ENCODE measurements around the gene SYCE3.

Gene SYCE3

DNA sequence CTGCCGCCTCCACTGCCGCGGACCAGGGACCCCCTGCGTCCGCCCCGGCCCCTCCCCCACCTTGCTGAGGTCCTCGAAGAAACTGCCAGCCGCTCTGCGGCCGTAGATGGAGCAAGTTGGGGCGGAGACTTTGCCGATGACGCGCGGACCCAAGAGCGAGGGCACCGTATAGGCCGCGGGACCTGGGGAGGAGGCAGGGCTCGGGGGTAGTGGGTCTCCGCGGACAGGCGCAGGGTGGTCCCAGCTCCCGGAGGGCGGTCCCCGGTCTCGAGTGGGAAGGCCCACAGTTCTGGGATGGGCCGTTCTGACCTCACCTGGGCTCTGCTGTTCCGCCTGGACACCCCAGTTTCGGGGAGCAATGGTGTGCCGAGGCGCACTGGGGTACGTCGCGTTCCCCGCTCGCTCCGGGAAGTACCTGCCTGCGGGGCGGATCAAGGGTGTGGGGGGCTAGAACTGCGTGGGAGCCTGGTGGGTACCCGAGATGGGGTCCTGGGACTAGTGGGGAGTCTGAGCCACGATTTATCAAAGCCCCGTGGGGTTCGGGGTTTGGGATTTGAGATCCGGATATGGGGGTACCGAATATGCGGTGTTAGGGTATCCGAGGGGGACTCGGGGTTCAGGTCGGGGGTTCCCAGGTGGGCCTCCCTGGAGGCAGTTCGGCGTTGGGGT lies 31.7 kb downstream of the SYCE3 start:
- peak overlapping the region; percentile 27 for H3K4me3 ChIP-seq (ENCODE audit: low read depth, low read length)
- in situ Hi-C loops (cut with HindIII; ENCODE audit: low sequenced_read_pairs) = no loop called here
- DNase-seq (ENCODE audit: low read depth, low spot score) = peak; percentile 60

DNA sequence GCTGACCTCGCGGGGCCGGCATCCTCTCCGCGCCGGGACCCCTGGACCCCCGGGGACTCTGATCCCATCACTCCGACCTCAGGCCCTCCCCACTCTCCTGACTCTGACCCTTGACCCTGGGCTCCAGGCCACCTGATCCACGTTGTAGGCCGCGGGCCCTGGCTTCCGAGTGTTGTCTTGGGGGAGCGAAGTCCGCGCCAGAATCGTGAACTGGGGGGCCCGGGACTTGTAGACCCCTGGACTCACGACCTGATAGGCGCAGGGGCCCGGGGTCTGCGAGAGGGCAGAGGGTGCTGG lies 32.2 kb downstream of the SYCE3 start:
- TF ChIP-seq, protein P1, sequence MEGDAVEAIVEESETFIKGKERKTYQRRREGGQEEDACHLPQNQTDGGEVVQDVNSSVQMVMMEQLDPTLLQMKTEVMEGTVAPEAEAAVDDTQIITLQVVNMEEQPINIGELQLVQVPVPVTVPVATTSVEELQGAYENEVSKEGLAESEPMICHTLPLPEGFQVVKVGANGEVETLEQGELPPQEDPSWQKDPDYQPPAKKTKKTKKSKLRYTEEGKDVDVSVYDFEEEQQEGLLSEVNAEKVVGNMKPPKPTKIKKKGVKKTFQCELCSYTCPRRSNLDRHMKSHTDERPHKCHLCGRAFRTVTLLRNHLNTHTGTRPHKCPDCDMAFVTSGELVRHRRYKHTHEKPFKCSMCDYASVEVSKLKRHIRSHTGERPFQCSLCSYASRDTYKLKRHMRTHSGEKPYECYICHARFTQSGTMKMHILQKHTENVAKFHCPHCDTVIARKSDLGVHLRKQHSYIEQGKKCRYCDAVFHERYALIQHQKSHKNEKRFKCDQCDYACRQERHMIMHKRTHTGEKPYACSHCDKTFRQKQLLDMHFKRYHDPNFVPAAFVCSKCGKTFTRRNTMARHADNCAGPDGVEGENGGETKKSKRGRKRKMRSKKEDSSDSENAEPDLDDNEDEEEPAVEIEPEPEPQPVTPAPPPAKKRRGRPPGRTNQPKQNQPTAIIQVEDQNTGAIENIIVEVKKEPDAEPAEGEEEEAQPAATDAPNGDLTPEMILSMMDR (IDR thresholded peaks at IDR 0.05; ENCODE audit: low read depth, low read length) = no peak
- in situ Hi-C loops (cut with HindIII; ENCODE audit: low sequenced_read_pairs) = no loop called here
- peak; percentile 14 for DNase-seq (ENCODE audit: low read depth, low spot score)
- peak overlapping the region; percentile 27 for H3K4me3 ChIP-seq (ENCODE audit: low read depth, low read length)

More for the DNA sequence above, 31.7 kb downstream of the SYCE3 start:
- TF ChIP-seq, protein P1 (IDR thresholded peaks at IDR 0.05; ENCODE audit: low read depth, low read length) = no peak

GRCh38 chr22:50529897-50530579 lies 32.7 kb downstream of the SYCE3 start, which contains the start of gene TYMP:
Gene TYMP (minus strand): TSS chr22:50530012. CDS start chr22:50529709, 303 bp downstream.
- in situ Hi-C loops (cut with HindIII; ENCODE audit: low sequenced_read_pairs) = no loop called here
- TF ChIP-seq, protein P1 (IDR thresholded peaks at IDR 0.05; ENCODE audit: low read depth, low read length) = no peak
- peak within 1 kb of the TSS; percentile 27 for H3K4me3 ChIP-seq (ENCODE audit: low read depth, low read length)
- DNase-seq (ENCODE audit: low read depth, low spot score) = peak; percentile 58

- peak overlapping the region; percentile 18 for H3K4me3 ChIP-seq (ENCODE audit: low read depth, low read length)
- no peak for DNase-seq (ENCODE audit: low read depth, low spot score)
- in situ Hi-C loops (cut with HindIII; ENCODE audit: low sequenced_read_pairs) = no loop called here
- TF ChIP-seq, protein P1 (IDR thresholded peaks at IDR 0.05; ENCODE audit: low read depth, low read length) = no peak
Measured at GRCh38 chr22:50529416-50529896, 33.3 kb downstream of the SYCE3 start.

- no peak overlapping the region for H3K4me3 ChIP-seq (ENCODE audit: low read depth, low read length)
- no peak for DNase-seq (ENCODE audit: low read depth, low spot score)
- TF ChIP-seq, protein P1 (IDR thresholded peaks at IDR 0.05; ENCODE audit: low read depth, low read length) = no peak
- in situ Hi-C loops (cut with HindIII; ENCODE audit: low sequenced_read_pairs) = no loop called here
Measured at GRCh38 chr22:50528682-50529415, 33.9 kb downstream of the SYCE3 start.

GRCh38 chr22:50527921-50528681 lies 34.6 kb downstream of the SYCE3 start:
- in situ Hi-C loops (cut with HindIII; ENCODE audit: low sequenced_read_pairs) = no loop called here
- TF ChIP-seq, protein P1 (IDR thresholded peaks at IDR 0.05; ENCODE audit: low read depth, low read length) = no peak
- DNase-seq (ENCODE audit: low read depth, low spot score) = no peak
- no peak overlapping the region for H3K4me3 ChIP-seq (ENCODE audit: low read depth, low read length)

Data from astrocyte of the spinal cord (primary cell).